ENCODE measurements around the gene SLC17A9.

The SLC17A9 gene

GRCh38 chr20:62985444-62985778, 32.9 kb downstream of the SLC17A9 start:
- Mint-ChIP-seq H3K27ac (no peak overlapping the region), H3K9me3 (no peaks in the 10 kb centered on the region), H3K27me3 (peaks cover 5% of the 10 kb centered on the region), H3K4me1 (ENCODE audit: low read depth) (peaks cover 26% of the 10 kb centered on the region), H3K4me3 (no peak overlapping the region), H3K36me3 (ENCODE audit: low read depth) (no peaks in the 10 kb centered on the region)

DNA sequence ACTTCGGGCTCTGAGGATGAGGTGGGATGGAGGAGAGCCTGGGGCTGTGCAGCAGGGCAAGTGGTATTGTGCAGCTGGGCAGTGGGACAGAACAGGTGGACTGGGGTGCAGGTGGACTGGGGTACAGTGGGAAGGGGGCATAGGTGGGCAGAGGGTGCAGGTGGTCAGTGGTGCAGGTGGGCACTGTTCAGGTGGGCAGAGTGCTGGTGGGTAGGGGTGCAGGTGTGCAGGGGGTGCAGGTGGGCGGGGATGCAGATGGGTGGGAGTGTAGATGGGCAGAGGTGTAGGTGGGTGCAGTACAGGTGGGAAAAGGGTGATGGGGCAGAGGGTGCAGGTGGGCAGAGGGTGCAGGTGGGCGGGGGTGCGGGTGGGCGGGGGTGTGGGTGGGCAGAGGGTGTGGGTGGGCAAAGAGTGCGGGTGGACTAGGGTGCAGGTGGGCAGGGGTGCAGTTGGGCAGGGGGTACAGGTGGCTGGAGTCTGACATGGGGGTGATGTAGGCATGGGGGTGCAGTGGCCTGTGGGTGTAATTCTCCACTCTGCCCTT, 33.8 kb downstream of the SLC17A9 start:
- Mint-ChIP-seq H3K4me3 (no peak overlapping the region), H3K9me3 (no peaks in the 10 kb centered on the region)

DNA sequence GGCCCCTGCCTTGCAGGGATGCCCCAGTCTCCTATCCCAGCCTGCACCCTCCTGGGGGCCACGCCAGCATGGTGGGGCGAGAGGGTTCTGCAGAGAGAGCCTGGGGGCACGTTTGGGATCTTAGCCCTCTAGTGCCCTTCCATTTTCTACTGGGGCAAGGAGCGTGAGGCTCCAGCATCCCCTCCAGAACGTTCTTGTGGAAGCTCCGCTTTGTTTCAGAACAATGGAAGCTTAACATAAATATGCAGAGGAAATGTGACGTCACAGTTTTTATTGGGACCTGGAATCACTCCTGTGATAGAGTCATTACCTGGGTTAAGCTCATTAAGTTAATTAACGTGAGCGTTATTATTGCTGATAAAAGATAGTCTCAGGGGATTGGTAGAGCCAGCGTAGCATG, 34.6 kb downstream of the SLC17A9 start:
- no peaks in the 10 kb centered on the region for H3K27me3 Mint-ChIP-seq
- no peak overlapping the region for H3K27ac Mint-ChIP-seq
- H3K4me3 Mint-ChIP-seq, result no peak overlapping the region
- peaks cover 13% of the 10 kb centered on the region for H3K4me1 Mint-ChIP-seq (ENCODE audit: low read depth)
- H3K36me3 Mint-ChIP-seq (ENCODE audit: low read depth), result no peaks in the 10 kb centered on the region
- no peaks in the 10 kb centered on the region for H3K9me3 Mint-ChIP-seq

More for the DNA sequence above, 33.8 kb downstream of the SLC17A9 start:
- Mint-ChIP-seq H3K36me3 (ENCODE audit: low read depth) (no peaks in the 10 kb centered on the region), H3K4me1 (ENCODE audit: low read depth) (peaks cover 17% of the 10 kb centered on the region), H3K27me3 (peaks cover 2% of the 10 kb centered on the region), H3K27ac (no peak overlapping the region)

- peak overlapping the region; percentile 59 for H3K4me3 Mint-ChIP-seq
- peaks cover 9% of the 10 kb centered on the region for H3K4me1 Mint-ChIP-seq (ENCODE audit: low read depth)
- no peaks in the 10 kb centered on the region for H3K9me3 Mint-ChIP-seq
- no peak overlapping the region for H3K27ac Mint-ChIP-seq
- no peaks in the 10 kb centered on the region for H3K36me3 Mint-ChIP-seq (ENCODE audit: low read depth)
- peaks cover under 1% of the 10 kb centered on the region for H3K27me3 Mint-ChIP-seq
These were observed 36.7 kb downstream of the SLC17A9 start for GRCh38 chr20:62989201-62989601.

DNA sequence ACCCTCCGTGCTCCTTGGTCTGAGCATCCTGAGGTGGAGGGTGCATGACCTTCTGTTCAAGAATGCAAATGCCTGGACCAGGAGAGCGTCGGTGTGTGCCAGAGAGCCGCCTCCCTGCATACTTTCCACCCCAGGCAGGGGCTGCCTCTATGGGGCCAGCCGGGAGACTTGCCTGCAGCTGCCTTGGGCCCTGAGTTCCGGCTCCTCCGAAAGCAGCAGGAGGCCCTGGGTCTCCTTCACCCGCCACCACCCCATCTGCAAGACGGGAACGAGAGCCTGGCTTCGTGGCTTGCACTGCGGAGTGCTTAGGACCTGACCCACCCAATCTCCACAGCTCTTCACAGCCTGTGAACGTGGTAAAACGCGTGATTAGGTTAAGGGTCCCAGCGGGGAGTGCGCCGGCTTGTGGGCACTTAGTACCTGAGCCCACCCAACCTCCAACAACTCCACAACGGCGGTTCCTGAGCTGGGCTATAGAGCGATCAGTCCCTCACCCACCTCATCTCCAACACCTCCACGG, 37.9 kb downstream of the SLC17A9 start:
- Mint-ChIP-seq H3K36me3 (ENCODE audit: low read depth) (no peaks in the 10 kb centered on the region), H3K27me3 (peaks cover 3% of the 10 kb centered on the region), H3K4me1 (ENCODE audit: low read depth) (peaks cover 9% of the 10 kb centered on the region), H3K4me3 (no peak overlapping the region), H3K9me3 (no peaks in the 10 kb centered on the region), H3K27ac (no peak overlapping the region)

DNA sequence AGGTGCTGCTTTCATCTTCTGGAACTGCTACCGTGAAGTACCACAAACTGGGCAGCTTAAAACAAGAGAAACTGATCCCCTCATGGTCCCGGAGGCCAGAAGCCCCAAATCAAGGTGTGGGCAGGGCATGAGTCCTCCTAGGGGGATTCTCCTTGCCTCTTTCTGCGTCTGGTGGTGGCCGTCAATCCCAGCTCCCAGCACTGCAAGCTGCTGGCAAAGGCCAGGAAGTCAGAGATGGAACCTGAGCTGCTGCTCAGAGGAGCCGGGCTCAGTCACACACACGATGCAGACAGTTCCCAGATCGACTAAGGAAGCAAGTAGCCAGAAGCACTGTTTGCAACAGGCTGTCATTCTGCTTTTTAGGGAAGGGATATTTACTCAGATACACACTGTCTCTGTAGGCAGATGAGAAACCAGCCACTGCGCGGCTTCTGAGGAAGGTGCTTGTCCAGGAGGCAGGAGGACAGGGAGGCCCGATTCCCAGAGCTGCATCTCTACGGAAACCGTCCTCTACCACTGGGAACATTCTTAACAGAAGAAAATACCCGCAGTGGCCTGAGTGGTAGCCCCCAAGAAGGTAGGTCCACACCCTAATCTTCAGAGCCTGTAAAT, 38.8 kb downstream of the SLC17A9 start:
- Mint-ChIP-seq H3K4me1 (ENCODE audit: low read depth) (peaks cover 9% of the 10 kb centered on the region), H3K9me3 (no peaks in the 10 kb centered on the region), H3K4me3 (no peak overlapping the region), H3K27me3 (peaks cover 4% of the 10 kb centered on the region), H3K27ac (no peak overlapping the region), H3K36me3 (ENCODE audit: low read depth) (no peaks in the 10 kb centered on the region)

GRCh38 chr20:62991863-62992262, 39.4 kb downstream of the SLC17A9 start:
- no peak overlapping the region for H3K27ac Mint-ChIP-seq
- H3K4me1 Mint-ChIP-seq (ENCODE audit: low read depth), result peaks cover 9% of the 10 kb centered on the region
- H3K36me3 Mint-ChIP-seq (ENCODE audit: low read depth), result no peaks in the 10 kb centered on the region
- H3K9me3 Mint-ChIP-seq, result no peaks in the 10 kb centered on the region
- H3K27me3 Mint-ChIP-seq, result peaks cover 7% of the 10 kb centered on the region
- H3K4me3 Mint-ChIP-seq, result no peak overlapping the region

- Mint-ChIP-seq H3K9me3 (no peaks in the 10 kb centered on the region), H3K27me3 (peaks cover 17% of the 10 kb centered on the region), H3K36me3 (ENCODE audit: low read depth) (no peaks in the 10 kb centered on the region), H3K27ac (no peak overlapping the region), H3K4me3 (no peak overlapping the region), H3K4me1 (ENCODE audit: low read depth) (peaks cover 5% of the 10 kb centered on the region)
These were observed 41.5 kb downstream of the SLC17A9 start for GRCh38 chr20:62993856-62994494.

DNA sequence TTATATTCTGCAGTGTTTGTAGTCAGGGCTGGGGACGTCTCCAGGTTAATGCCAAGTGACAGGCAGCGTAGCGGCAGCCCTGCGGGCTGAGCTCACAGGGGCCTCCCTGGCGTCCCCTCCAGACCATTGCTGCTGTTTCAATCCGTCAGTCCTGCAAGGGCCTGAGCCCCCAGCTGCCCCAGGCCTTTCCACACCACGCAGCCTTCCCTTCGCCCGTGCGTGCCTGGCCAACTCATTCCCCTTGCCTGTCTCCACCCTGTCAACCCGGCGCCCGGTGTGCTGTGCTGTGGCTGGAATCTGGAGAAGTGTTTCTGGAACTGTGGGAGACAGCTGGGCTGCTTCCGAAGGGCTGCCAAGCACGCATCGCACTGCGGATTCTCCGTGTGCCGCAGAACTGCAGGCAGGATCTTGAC, 42.4 kb downstream of the SLC17A9 start:
- Mint-ChIP-seq H3K27me3 (peaks cover 25% of the 10 kb centered on the region), H3K9me3 (no peaks in the 10 kb centered on the region), H3K36me3 (ENCODE audit: low read depth) (no peaks in the 10 kb centered on the region), H3K4me3 (no peak overlapping the region), H3K4me1 (ENCODE audit: low read depth) (peaks cover 3% of the 10 kb centered on the region), H3K27ac (no peak overlapping the region)

GRCh38 chr20:62995481-62995880, 43.0 kb downstream of the SLC17A9 start:
- Mint-ChIP-seq H3K4me3 (no peak overlapping the region), H3K36me3 (ENCODE audit: low read depth) (no peaks in the 10 kb centered on the region), H3K27ac (no peak overlapping the region), H3K4me1 (ENCODE audit: low read depth) (peaks cover 3% of the 10 kb centered on the region), H3K27me3 (peaks cover 31% of the 10 kb centered on the region), H3K9me3 (no peaks in the 10 kb centered on the region)

GRCh38 chr20:62995898-62996595, 43.5 kb downstream of the SLC17A9 start:
- Mint-ChIP-seq H3K27ac (no peak overlapping the region), H3K36me3 (ENCODE audit: low read depth) (no peaks in the 10 kb centered on the region), H3K4me3 (no peak overlapping the region), H3K27me3 (peaks cover 37% of the 10 kb centered on the region), H3K9me3 (no peaks in the 10 kb centered on the region), H3K4me1 (ENCODE audit: low read depth) (peaks cover 3% of the 10 kb centered on the region)

GRCh38 chr20:62996596-62996982, 44.1 kb downstream of the SLC17A9 start:
- Mint-ChIP-seq H3K36me3 (ENCODE audit: low read depth) (no peaks in the 10 kb centered on the region), H3K27ac (no peak overlapping the region), H3K9me3 (no peaks in the 10 kb centered on the region), H3K4me1 (ENCODE audit: low read depth) (peaks cover 3% of the 10 kb centered on the region), H3K4me3 (no peak overlapping the region), H3K27me3 (peaks cover 41% of the 10 kb centered on the region)

DNA sequence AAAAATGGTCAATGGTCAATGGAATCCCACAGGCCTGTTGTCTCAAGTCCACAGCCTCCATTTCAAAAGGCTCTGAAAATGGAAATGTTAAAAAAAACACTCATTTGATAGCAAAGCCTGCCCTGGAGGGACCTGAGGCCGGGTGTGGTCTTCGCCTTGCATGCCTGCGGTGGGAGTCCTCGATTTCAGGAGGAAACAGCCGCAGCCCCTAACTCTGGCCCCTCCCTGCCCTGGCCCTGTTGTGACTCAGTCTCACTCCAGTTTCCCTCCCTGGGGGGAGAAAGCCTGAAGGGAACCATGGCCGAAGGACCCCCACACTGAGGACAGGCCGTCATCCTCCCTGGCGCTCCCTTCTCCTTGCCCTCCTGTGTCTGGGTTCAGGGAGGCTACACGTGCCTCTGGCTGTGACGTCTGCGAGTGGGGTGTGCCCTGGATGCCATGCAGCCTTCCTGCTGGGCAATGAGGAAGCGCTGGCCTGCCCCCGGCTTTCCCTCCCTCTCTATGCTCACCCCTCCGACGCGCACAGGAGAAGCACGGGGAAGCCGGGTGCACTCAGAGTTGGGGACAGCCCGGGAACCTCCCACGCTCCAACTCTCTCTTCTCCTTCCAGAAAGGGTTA, 45.0 kb downstream of the SLC17A9 start:
- H3K36me3 Mint-ChIP-seq (ENCODE audit: low read depth), result no peaks in the 10 kb centered on the region
- no peak overlapping the region for H3K27ac Mint-ChIP-seq
- H3K4me1 Mint-ChIP-seq (ENCODE audit: low read depth), result peaks cover 3% of the 10 kb centered on the region
- H3K9me3 Mint-ChIP-seq, result no peaks in the 10 kb centered on the region
- H3K4me3 Mint-ChIP-seq, result no peak overlapping the region
- H3K27me3 Mint-ChIP-seq, result peaks cover 42% of the 10 kb centered on the region

- no peaks in the 10 kb centered on the region for H3K9me3 Mint-ChIP-seq
- no peaks in the 10 kb centered on the region for H3K36me3 Mint-ChIP-seq (ENCODE audit: low read depth)
- H3K4me1 Mint-ChIP-seq (ENCODE audit: low read depth), result peaks cover 3% of the 10 kb centered on the region
- H3K4me3 Mint-ChIP-seq, result no peak overlapping the region
- peaks cover 51% of the 10 kb centered on the region for H3K27me3 Mint-ChIP-seq
- H3K27ac Mint-ChIP-seq, result no peak overlapping the region
These were observed 45.9 kb downstream of the SLC17A9 start for GRCh38 chr20:62998449-62998848.

DNA sequence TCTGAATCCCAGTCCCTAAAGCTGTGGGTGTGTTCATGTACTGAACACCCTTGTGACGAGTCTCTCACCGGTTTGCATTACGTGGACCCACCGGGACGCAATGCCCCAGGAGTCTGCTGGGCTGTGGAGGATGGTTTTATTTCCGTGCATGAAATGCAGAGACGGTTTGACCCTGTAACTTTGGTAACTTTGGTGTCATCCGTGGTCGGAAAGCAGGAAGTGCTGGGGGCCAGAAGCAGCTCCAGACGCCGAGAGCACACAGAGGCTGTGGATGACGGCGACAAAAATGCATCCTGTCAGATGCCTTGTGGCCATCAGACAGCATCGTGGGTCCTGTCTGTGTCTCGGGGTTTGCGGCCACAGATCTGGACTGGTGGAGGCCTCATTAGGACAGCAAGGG, 47.1 kb downstream of the SLC17A9 start:
- no peak overlapping the region for H3K27ac Mint-ChIP-seq
- H3K4me1 Mint-ChIP-seq (ENCODE audit: low read depth), result peaks cover 3% of the 10 kb centered on the region
- no peak overlapping the region for H3K4me3 Mint-ChIP-seq
- H3K9me3 Mint-ChIP-seq, result no peaks in the 10 kb centered on the region
- no peaks in the 10 kb centered on the region for H3K36me3 Mint-ChIP-seq (ENCODE audit: low read depth)
- peaks cover 59% of the 10 kb centered on the region for H3K27me3 Mint-ChIP-seq

Measured in stimulated activated naive CD8-positive, alpha-beta T cell treated with anti-CD3 and anti-CD28 coated beads, Interleukin-15, Interleukin-2, amounts not matched to agents 100 ng/mL and 50 ng/mL, for 24 hours (primary cell).